Caco-2 (cell line): ENCODE data around the gene CXCR6. TPM values are rescaled to one million over a fixed set of nuclear protein-coding genes. Genes with fewer than 3 reads are reported as not detected.

Experiments used
- BruUV-seq: library from RNA; stranded (reverse); fragments of 400-500 nt; replicated peaks from 2 replicates; lab custom pipeline; 2021; lab: Mats Ljungman, UMichigan
- CTCF ChIA-PET: fragments of 300-600 bp; sonication (Branson Sonifier 250); formaldehyde crosslinking; loops from one replicate; lab custom pipeline; 2022; ENCODE audit warnings: antibody characterized with exemption; lab: Charles Lee
- POLR2A ChIA-PET: fragments of 300-600 bp; sonication (Branson Sonifier 250); formaldehyde crosslinking; loops from one replicate; lab custom pipeline; 2022; ENCODE audit warnings: antibody characterized with exemption; lab: Charles Lee
- DNase-seq, 2 experiments: peaks; one replicate each; pipeline versions ENCODE4 v3.0.0 to v3.0.0-alpha.2; 2020 to 2022
- H3K27me3 ChIP-seq: replicated peaks from 2 replicates; pipeline ENCODE4 v1.6.0; 2011; ENCODE audit warnings: low read length; ENCODE audit not compliant: control insufficient read depth, insufficient read depth
- H3K36me3 ChIP-seq: 2 replicates; pipeline ENCODE4 v1.5.1; 2011; ENCODE audit warnings: low read length; ENCODE audit not compliant: control insufficient read depth, insufficient read depth
- H3K4me1 ChIP-seq: fragments of 250-450 bp; sonication (Bioruptor Pico); 2 replicates; pipeline ENCODE4 v1.5.1; 2020; ENCODE audit warnings: mild to moderate bottlenecking
- H3K4me3 ChIP-seq: 2 replicates; pipeline ENCODE4 v1.5.1; 2011; ENCODE audit warnings: low read depth, mild to moderate bottlenecking, control low read depth, low read length
- H3K9me3 ChIP-seq: fragments of 250-450 bp; sonication (Bioruptor Pico); 2 replicates; pipeline ENCODE4 v1.5.1; 2020; ENCODE audit warnings: mild to moderate bottlenecking, moderate library complexity
- H3K27ac Mint-ChIP-seq: one replicate; pipeline ENCODE4 v1.8.0; 2022; ENCODE audit warnings: mixed read lengths; ENCODE audit not compliant: unreplicated experiment
- H3K27me3 Mint-ChIP-seq: one replicate; pipeline ENCODE4 v1.8.0; 2022; ENCODE audit warnings: mixed read lengths; ENCODE audit not compliant: insufficient read depth, unreplicated experiment
- H3K36me3 Mint-ChIP-seq: one replicate; pipeline ENCODE4 v1.8.0; 2022; ENCODE audit warnings: mild to moderate bottlenecking, mixed read lengths; ENCODE audit not compliant: insufficient read depth, unreplicated experiment
- H3K4me1 Mint-ChIP-seq: one replicate; pipeline ENCODE4 v1.8.0; 2022; ENCODE audit warnings: low read depth, mixed read lengths; ENCODE audit not compliant: unreplicated experiment
- H3K4me3 Mint-ChIP-seq: one replicate; pipeline ENCODE4 v1.8.0; 2022; ENCODE audit warnings: mild to moderate bottlenecking, moderate library complexity, mixed read lengths; ENCODE audit not compliant: unreplicated experiment
- H3K9me3 Mint-ChIP-seq: one replicate; pipeline ENCODE4 v1.8.0; 2022; ENCODE audit warnings: mixed read lengths; ENCODE audit not compliant: unreplicated experiment
- intact Hi-C: fragments of 100-400 bp; cut with micrococcal nuclease; formaldehyde crosslinking; loops from one replicate; pipeline ENCODE4 v1.10.0; 2022; ENCODE audit not compliant: unreplicated experiment
- total RNA-seq: library from RNA; stranded (reverse); gene quantifications from 2 replicates; pipeline ENCODE4 v1.2.3, GENCODE V29; 2022
- TF ChIP-seq, protein P1 (sequence below), 2 experiments: fragments of 200-600 bp in 1 of 2; IDR thresholded peaks; 1 replicate in 1 of 2; 2 replicates in 1 of 2; pipeline versions ENCODE4 v1.5.1 to v1.8.0; 2011 to 2022; ENCODE audit warnings: antibody characterized with exemption in 1 of 2, control low read depth in 1 of 2, inconsistent platforms in 1 of 2, low read depth in 1 of 2, low read length in 1 of 2, mild to moderate bottlenecking in 1 of 2, moderate library complexity in 1 of 2; ENCODE audit not compliant: insufficient read depth in 1 of 2, severe bottlenecking in 1 of 2, unreplicated experiment in 1 of 2

Gene CXCR6
- total RNA-seq, 1 experiment from 2014 or later, result not detected

DNA sequence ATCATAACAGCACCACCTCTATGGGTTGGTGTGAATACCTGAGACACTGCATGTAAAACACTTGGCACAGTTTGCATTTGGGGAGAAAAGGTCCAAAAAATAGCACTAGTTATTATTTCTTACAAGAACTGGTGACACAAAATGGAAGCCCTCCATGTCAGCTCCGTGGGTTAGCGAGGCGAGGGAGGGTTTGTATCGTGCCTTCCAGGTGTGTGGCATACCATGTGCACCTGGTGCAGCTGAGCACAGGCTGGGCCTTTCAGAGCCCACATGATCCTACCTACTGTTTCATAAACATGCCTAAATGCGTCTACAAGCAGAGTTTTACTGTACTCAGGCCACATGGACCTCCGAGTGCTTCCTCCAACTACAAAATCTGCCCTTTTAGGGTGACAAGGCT, 5.6 kb downstream of the CXCR6 start:
- Histone ChIP-seq H3K36me3 (peaks cover 2% of the 10 kb centered on the region), H3K4me3 (no peak overlapping the region), H3K4me1 (no peaks in the 10 kb centered on the region), H3K27me3 (no peaks in the 10 kb centered on the region), H3K9me3 (no peaks in the 10 kb centered on the region)
- Mint-ChIP-seq H3K4me3 (no peak overlapping the region), H3K27me3 (no peaks in the 10 kb centered on the region), H3K36me3 (peaks cover 20% of the 10 kb centered on the region), H3K4me1 (no peaks in the 10 kb centered on the region), H3K27ac (no peak overlapping the region), H3K9me3 (no peaks in the 10 kb centered on the region)
- ChIA-PET CTCF (no interaction called here), POLR2A (no interaction called here)
- no TSS peak for BruUV-seq
- DNase-seq, result no peak
- intact Hi-C loops, result no loop called here
- TF ChIP-seq, protein P1, sequence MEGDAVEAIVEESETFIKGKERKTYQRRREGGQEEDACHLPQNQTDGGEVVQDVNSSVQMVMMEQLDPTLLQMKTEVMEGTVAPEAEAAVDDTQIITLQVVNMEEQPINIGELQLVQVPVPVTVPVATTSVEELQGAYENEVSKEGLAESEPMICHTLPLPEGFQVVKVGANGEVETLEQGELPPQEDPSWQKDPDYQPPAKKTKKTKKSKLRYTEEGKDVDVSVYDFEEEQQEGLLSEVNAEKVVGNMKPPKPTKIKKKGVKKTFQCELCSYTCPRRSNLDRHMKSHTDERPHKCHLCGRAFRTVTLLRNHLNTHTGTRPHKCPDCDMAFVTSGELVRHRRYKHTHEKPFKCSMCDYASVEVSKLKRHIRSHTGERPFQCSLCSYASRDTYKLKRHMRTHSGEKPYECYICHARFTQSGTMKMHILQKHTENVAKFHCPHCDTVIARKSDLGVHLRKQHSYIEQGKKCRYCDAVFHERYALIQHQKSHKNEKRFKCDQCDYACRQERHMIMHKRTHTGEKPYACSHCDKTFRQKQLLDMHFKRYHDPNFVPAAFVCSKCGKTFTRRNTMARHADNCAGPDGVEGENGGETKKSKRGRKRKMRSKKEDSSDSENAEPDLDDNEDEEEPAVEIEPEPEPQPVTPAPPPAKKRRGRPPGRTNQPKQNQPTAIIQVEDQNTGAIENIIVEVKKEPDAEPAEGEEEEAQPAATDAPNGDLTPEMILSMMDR (IDR thresholded peaks at IDR 0.05; ENCODE audit: insufficient read depth in 1 of 2, low read depth in 1 of 2, low read length in 1 of 2, severe bottlenecking in 1 of 2, unreplicated experiment in 1 of 2), result no peak

DNA sequence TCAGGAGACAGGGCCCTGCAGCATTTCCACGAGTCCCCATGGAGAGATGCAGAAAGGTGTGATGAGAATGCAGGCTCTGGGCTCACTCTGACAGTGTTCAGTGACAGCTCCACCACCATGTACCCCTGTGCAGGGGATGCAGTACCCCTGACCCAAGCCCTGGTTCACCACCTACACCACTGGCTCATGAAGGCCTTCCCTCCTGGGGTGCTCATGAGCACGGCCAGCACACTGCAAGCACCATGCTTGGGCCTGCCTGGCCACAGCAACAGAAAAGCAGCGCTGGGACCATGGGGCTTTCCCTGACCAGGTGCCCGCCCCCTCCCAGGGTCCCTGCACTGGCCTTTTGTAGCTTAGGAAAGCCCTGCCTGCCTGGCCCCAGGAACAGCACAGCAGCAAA, 6.2 kb downstream of the CXCR6 start:
- H3K36me3 ChIP-seq, result peaks cover 2% of the 10 kb centered on the region
- H3K4me1 Mint-ChIP-seq, result no peaks in the 10 kb centered on the region
- H3K27ac Mint-ChIP-seq, result no peak overlapping the region
- intact Hi-C loops, result no loop called here
- no peaks in the 10 kb centered on the region for H3K4me1 ChIP-seq
- no TSS peak for BruUV-seq
- H3K9me3 Mint-ChIP-seq, result no peaks in the 10 kb centered on the region
- ChIA-PET POLR2A (no interaction called here), CTCF (no interaction called here)
- H3K4me3 ChIP-seq, result no peak overlapping the region
- peaks cover 22% of the 10 kb centered on the region for H3K36me3 Mint-ChIP-seq
- no peak for DNase-seq
- H3K27me3 ChIP-seq, result no peaks in the 10 kb centered on the region
- H3K27me3 Mint-ChIP-seq, result no peaks in the 10 kb centered on the region
- H3K9me3 ChIP-seq, result no peaks in the 10 kb centered on the region
- TF ChIP-seq, protein P1 (IDR thresholded peaks at IDR 0.05; ENCODE audit: insufficient read depth in 1 of 2, low read depth in 1 of 2, low read length in 1 of 2, severe bottlenecking in 1 of 2, unreplicated experiment in 1 of 2), result no peak
- no peak overlapping the region for H3K4me3 Mint-ChIP-seq

DNA sequence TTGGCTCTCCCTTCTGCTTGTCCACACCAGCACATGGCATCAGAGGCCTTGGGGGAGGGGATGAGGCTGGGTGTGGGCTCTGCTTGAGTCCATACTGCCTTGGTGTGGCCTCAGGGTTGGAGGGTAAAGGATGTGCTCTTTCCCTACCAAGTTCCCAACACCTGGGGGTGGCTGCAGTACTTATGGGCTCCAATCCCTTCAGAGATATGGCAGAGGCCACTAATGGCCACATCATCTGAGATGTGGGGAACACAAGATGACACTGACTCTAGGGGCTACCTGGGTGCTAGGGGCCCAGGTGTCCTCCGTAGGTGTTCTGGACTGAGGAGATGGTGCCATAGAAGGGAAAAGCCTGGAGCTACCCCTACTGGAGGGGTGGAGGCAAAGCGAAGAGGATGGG, 6.9 kb downstream of the CXCR6 start:
- intact Hi-C loops, result no loop called here
- Histone ChIP-seq H3K4me1 (no peaks in the 10 kb centered on the region), H3K36me3 (peaks cover 7% of the 10 kb centered on the region), H3K4me3 (no peak overlapping the region), H3K9me3 (no peaks in the 10 kb centered on the region), H3K27me3 (no peaks in the 10 kb centered on the region)
- ChIA-PET POLR2A (no interaction called here), CTCF (no interaction called here)
- H3K4me1 Mint-ChIP-seq, result no peaks in the 10 kb centered on the region
- H3K27ac Mint-ChIP-seq, result no peak overlapping the region
- TF ChIP-seq, protein P1 (IDR thresholded peaks at IDR 0.05; ENCODE audit: insufficient read depth in 1 of 2, low read depth in 1 of 2, low read length in 1 of 2, severe bottlenecking in 1 of 2, unreplicated experiment in 1 of 2), result no peak
- no peaks in the 10 kb centered on the region for H3K27me3 Mint-ChIP-seq
- BruUV-seq, result no TSS peak
- no peak overlapping the region for H3K4me3 Mint-ChIP-seq
- no peak for DNase-seq
- no peaks in the 10 kb centered on the region for H3K9me3 Mint-ChIP-seq
- H3K36me3 Mint-ChIP-seq, result peaks cover 22% of the 10 kb centered on the region
